ENCODE data around the gene PKD2L1. TPM values are rescaled to one million over a fixed set of nuclear protein-coding genes. Genes with fewer than 3 reads are reported as not detected.

The PKD2L1 gene
- total RNA-seq, 2 experiments from 2014 or later = 0.76 TPM; not detected in 1

DNA sequence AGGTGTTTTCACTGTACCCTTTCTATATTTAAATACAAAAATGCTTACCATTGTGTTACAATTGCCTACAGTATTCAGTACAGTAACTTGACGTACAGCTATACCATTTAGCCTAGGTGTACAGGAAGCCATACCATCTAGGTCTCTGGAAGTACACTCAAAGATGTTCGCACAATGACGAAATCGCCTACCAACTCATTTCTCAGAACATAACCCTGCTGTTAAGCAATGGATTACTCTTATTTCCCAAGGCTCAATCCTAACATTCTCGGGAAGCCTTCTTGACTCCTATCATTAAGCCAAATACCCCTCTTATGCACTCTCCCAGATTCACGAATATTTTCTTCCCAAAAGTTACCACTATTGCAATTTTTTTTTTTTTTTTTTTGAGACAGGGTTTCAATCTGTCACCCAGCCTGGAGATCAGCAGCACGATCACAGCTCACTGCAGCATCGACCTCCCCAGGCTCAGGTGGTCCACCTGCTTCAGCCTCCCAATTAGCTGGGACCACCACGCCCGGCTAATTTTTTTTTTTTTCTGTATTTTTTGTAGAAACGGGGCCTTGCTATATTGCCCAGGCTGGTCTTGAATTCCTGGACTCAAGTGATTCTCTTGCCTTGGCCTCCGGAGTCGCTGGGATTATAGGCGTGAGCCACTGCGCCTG is 64.1 kb downstream of the PKD2L1 start:
- Histone ChIP-seq H3K4me1 (ENCODE audit: insufficient read depth, low read length, poor library complexity, severe bottlenecking) (peaks cover 29% of the 10 kb centered on the region), H3K36me3 (ENCODE audit: insufficient read depth, low read length) (peaks cover 12% of the 10 kb centered on the region; the same call in 1 of the 2 replicates), H3K9me3 (ENCODE audit: low read length) (no peaks in the 10 kb centered on the region), H3K9me2 (ENCODE audit: insufficient read depth, low read length) (no peaks in the 10 kb centered on the region), H3K4me2 (ENCODE audit: low read length) (peak overlapping the region; percentile 86), H3K4me3 (ENCODE audit: low read depth, low read length, poor library complexity, severe bottlenecking) (peak overlapping the region; percentile 96), H3K27ac (ENCODE audit: low read depth, low read length, poor library complexity, severe bottlenecking) (peak overlapping the region; percentile 28), H3K79me2 (ENCODE audit: insufficient read depth, low read depth, low read length) (peaks cover 42% of the 10 kb centered on the region), H2AFZ (ENCODE audit: low read length) (no peak overlapping the region), H4K20me1 (ENCODE audit: insufficient read depth, low read length) (no peaks in the 10 kb centered on the region)
- ChIA-PET POLR2A (interaction anchor here (0.8 to 1.2 kb wide), 2 partner anchors 32 to 62 kb away, joined by 4 to 8 read pairs; no protein-coding TSS in a partner anchor), CTCF (ENCODE audit: unreplicated experiment) (no interaction called here)
- TF ChIP-seq EZH2phosphoT487 (IDR thresholded peaks at IDR 0.05; ENCODE audit: borderline replicate concordance, low read depth, low read length) = no peak
- TF ChIP-seq, protein P1, sequence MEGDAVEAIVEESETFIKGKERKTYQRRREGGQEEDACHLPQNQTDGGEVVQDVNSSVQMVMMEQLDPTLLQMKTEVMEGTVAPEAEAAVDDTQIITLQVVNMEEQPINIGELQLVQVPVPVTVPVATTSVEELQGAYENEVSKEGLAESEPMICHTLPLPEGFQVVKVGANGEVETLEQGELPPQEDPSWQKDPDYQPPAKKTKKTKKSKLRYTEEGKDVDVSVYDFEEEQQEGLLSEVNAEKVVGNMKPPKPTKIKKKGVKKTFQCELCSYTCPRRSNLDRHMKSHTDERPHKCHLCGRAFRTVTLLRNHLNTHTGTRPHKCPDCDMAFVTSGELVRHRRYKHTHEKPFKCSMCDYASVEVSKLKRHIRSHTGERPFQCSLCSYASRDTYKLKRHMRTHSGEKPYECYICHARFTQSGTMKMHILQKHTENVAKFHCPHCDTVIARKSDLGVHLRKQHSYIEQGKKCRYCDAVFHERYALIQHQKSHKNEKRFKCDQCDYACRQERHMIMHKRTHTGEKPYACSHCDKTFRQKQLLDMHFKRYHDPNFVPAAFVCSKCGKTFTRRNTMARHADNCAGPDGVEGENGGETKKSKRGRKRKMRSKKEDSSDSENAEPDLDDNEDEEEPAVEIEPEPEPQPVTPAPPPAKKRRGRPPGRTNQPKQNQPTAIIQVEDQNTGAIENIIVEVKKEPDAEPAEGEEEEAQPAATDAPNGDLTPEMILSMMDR (conservative IDR thresholded peaks at IDR 0.05; ENCODE audit: low read length) = no peak
- intact Hi-C loops (cut with micrococcal nuclease; ENCODE audit: unreplicated experiment) = loop anchor here (1.0 kb wide), 1 partner anchor 20 kb away; the partner anchor contains the start of gene BLOC1S2
- peak; percentile 14 for DNase-seq (ENCODE audit: low spot score)
- no TSS peak for BruUV-seq (replicated peaks)

DNA sequence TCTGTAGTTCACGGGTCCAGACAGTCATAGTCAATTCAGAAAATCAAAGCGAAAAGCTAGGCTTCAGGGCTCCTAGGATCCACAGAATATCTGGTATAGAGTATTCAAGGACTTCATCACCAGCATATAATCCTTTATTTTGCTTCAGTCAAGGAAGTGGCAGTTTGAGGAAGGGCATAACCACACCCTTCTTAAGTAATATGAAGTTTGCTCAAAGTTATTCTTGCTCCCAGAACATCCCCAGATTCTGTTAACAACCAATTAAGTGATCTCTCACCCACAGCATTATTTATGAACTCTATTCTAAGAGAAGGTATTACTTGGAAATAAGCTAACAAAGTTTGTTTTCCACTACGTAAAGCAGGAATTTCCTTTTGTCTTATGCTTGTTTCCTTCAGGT is 75.8 kb downstream of the PKD2L1 start:
- TF ChIP-seq, protein P1 (conservative IDR thresholded peaks at IDR 0.05; ENCODE audit: low read length) = no peak
- TF ChIP-seq EZH2phosphoT487 (IDR thresholded peaks at IDR 0.05; ENCODE audit: borderline replicate concordance, low read depth, low read length) = no peak

DNA sequence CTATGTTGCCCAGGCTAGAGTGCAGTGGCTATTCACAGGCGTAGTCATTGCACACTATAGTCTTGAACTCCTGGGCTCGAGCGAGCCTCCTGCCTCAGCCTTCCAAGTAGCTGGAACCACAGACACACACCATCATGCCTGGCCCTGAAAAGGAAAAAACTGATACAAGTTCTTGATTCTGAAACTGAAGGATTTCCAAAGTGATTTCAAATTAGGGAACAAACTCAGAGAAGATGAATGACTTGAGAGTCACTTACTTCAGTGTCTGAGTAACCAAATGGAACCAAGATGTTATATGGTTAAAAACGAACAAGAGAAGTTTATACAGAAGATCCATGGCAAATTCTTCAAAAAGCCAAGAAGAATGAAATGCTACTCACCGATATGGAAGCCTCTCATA is 77.0 kb downstream of the PKD2L1 start:
- CTCF ChIA-PET (ENCODE audit: unreplicated experiment) = no interaction called here
- Histone ChIP-seq H3K9me3 (ENCODE audit: low read length) (no peaks in the 10 kb centered on the region), H3K79me2 (ENCODE audit: insufficient read depth, low read depth, low read length) (no peaks in the 10 kb centered on the region), H3K27ac (ENCODE audit: low read depth, low read length, poor library complexity, severe bottlenecking) (no peak overlapping the region), H3K36me3 (ENCODE audit: insufficient read depth, low read length) (peaks cover 91% of the 10 kb centered on the region), H3K9me2 (ENCODE audit: insufficient read depth, low read length) (no peaks in the 10 kb centered on the region), H2AFZ (ENCODE audit: low read length) (no peak overlapping the region), H3K4me1 (ENCODE audit: insufficient read depth, low read length, poor library complexity, severe bottlenecking) (no peaks in the 10 kb centered on the region), H3K4me2 (ENCODE audit: low read length) (no peak overlapping the region), H3K4me3 (ENCODE audit: low read depth, low read length, poor library complexity, severe bottlenecking) (no peak overlapping the region), H4K20me1 (ENCODE audit: insufficient read depth, low read length) (no peaks in the 10 kb centered on the region)
- no peak for DNase-seq (ENCODE audit: low spot score)
- no TSS peak for BruUV-seq (replicated peaks)
- POLR2A ChIA-PET = no interaction called here
- intact Hi-C loops (cut with micrococcal nuclease; ENCODE audit: unreplicated experiment) = no loop called here
- no peak for TF ChIP-seq EZH2phosphoT487 (IDR thresholded peaks at IDR 0.05; ENCODE audit: borderline replicate concordance, low read depth, low read length)
- TF ChIP-seq, protein P1 (conservative IDR thresholded peaks at IDR 0.05; ENCODE audit: low read length) = no peak

More for the DNA sequence above, 75.8 kb downstream of the PKD2L1 start:
- Histone ChIP-seq H2AFZ (ENCODE audit: low read length) (no peak overlapping the region), H3K9me2 (ENCODE audit: insufficient read depth, low read length) (no peaks in the 10 kb centered on the region), H3K79me2 (ENCODE audit: insufficient read depth, low read depth, low read length) (no peaks in the 10 kb centered on the region), H3K36me3 (ENCODE audit: insufficient read depth, low read length) (peaks cover 88% of the 10 kb centered on the region), H3K4me3 (ENCODE audit: low read depth, low read length, poor library complexity, severe bottlenecking) (no peak overlapping the region), H3K4me2 (ENCODE audit: low read length) (no peak overlapping the region), H4K20me1 (ENCODE audit: insufficient read depth, low read length) (no peaks in the 10 kb centered on the region), H3K9me3 (ENCODE audit: low read length) (no peaks in the 10 kb centered on the region), H3K27ac (ENCODE audit: low read depth, low read length, poor library complexity, severe bottlenecking) (no peak overlapping the region), H3K4me1 (ENCODE audit: insufficient read depth, low read length, poor library complexity, severe bottlenecking) (no peaks in the 10 kb centered on the region)
- intact Hi-C loops (cut with micrococcal nuclease; ENCODE audit: unreplicated experiment) = no loop called here
- no TSS peak for BruUV-seq (replicated peaks)
- ChIA-PET POLR2A (interaction anchor here (1.2 kb wide), 1 partner anchor 11 kb away, joined by 4 read pairs; no protein-coding TSS in a partner anchor), CTCF (ENCODE audit: unreplicated experiment) (no interaction called here)
- DNase-seq (ENCODE audit: low spot score) = no peak
